22Rv1 (cell line): ENCODE data around the gene PAIP2.

Source experiments
- H3K27ac ChIP-seq: fragments of 450-650 bp; 2 replicates; pipeline ENCODE4 v1.5.1; 2017
- CTCF ChIP-seq: fragments of 450-650 bp; IDR thresholded peaks from 2 replicates; pipeline ENCODE4 v1.5.1; 2017; ENCODE audit warnings: mild to moderate bottlenecking
- ZFX ChIP-seq: fragments of 450-650 bp; IDR thresholded peaks from 2 replicates; pipeline ENCODE4 v1.6.1; 2017; ENCODE audit warnings: antibody characterized with exemption, borderline replicate concordance

Gene PAIP2

GRCh38 chr5:139417214-139417613 is 75.6 kb downstream of the PAIP2 start:
- H3K27ac ChIP-seq, result no peak overlapping the region
- TF ChIP-seq ZFX (no peak), CTCF (no peak)

- TF ChIP-seq CTCF, result no peak
- TF ChIP-seq ZFX, result no peak
- H3K27ac ChIP-seq, result no peak overlapping the region
These were observed 77.1 kb downstream of the PAIP2 start for GRCh38 chr5:139418793-139419192.
